HG03103 (cell line): ENCODE data around the gene CD48.

Experiments used
- ATAC-seq: cut with Tn5 transposase; IDR thresholded peaks from one replicate; pipeline ENCODE4 v1.9.1; 2021; ENCODE audit warnings: low read depth; ENCODE audit not compliant: unreplicated experiment

Gene CD48

DNA sequence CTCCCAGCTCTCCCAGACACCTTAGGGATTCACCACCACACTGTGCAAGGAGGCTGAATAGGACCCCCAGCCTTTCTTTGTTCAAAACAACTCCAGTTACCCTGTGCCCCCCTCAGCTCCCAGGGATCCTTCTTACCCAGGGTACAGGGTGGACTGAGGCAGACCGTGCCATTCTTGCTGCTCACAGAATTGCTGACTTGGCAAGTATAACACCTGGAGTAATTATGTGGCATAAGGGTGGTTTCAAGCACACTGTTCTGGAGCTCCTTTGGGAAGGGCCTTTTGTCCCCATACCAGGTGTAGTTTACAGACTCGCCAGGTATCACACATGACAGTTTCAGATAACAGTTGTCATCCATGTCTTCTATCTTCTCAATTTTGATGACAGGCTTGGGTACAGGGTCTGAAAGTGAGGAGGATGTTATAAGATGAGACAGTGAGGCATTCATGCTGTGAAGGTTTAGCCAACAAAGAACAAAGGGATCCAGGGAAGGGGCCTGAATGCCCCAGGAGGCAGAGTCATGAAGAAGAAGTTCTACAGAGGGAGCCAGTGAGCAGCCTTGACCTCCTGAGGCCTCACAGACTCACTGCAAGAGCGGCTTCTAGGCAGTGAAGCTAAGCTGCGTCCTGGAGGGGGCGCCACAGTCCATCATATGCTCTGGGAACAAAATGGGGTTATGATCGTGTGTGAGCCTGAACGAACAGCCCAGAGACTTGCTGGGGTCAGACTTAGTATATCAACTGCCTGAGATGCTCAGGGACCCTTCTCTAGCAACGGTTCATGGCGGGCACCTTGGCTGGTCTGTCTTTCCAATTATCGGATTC is 30.3 kb downstream of the CD48 start:
- peak; percentile 61 for ATAC-seq

DNA sequence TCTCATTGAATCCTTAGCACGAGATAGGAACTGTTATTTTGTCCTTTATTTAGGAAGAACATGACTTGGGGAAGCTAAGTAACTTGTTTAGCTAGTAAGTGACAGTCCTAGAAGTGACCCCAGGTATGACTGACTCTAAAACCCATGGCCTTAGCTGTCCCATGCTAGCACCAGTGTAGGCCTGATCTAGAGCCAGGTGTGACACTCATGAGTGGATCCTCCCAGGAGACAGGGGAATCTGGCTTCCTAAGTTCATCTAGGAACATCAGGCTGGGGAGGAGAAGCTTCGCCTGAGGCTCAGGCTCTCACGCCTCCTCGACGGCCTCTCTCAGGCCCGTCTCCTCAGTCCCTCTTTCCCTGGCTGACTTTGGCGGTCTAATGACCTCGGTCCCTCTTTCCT is 31.2 kb downstream of the CD48 start:
- no peak for ATAC-seq

DNA sequence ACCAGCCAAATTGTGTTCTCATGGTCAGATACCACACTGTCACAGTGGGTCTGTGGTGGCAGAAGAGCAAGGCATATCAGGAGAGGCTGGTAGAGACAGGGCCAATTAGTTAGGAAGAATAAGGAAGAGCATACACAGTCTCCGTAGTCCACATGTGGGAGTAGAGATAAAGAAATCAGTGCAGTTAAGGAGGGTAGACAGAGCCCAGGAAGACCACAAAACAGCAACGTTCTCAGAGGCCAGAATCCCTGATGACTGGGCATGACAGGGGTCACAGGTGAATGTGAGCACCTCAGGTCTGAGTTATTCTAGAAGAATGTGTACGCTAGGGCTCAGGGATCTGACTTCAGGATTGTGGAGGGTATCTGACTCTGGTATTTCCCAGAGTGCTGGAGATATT is 31.7 kb downstream of the CD48 start:
- ATAC-seq: no peak

DNA sequence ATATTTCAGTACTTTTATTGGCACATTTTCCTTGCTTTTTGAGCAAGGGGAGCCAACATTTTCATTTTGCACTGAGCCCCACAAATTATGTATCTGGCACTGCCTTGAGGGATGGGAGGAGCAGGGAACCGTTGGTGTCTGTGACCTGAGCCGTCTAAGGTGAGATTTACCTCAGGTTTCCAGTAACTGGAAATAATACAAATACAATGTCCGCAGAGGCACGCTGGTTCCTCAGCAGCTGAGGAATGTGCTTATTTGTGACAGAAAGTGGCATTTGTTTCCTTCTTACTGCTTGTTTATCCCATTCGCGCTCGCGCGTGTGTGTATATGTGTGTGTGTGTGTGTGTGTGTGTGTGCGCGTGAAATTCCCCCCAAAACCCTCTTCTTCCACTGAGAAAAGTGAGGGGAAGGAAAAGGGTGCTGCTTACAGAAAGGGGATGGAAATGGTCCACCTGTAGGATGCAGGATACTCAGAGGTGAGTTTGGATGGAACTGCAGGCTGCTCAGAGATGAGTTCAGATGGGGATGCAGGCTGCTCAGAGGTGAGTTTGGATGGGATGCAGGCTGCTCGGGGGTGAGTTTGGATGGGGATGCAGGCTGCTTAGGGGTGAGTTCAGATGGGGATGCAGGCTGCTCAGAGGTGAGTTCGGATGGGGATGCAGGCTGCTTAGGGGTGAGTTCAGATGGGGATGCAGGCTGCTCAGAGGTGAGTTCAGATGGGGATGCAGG is 34.6 kb downstream of the CD48 start:
- no peak for ATAC-seq

DNA sequence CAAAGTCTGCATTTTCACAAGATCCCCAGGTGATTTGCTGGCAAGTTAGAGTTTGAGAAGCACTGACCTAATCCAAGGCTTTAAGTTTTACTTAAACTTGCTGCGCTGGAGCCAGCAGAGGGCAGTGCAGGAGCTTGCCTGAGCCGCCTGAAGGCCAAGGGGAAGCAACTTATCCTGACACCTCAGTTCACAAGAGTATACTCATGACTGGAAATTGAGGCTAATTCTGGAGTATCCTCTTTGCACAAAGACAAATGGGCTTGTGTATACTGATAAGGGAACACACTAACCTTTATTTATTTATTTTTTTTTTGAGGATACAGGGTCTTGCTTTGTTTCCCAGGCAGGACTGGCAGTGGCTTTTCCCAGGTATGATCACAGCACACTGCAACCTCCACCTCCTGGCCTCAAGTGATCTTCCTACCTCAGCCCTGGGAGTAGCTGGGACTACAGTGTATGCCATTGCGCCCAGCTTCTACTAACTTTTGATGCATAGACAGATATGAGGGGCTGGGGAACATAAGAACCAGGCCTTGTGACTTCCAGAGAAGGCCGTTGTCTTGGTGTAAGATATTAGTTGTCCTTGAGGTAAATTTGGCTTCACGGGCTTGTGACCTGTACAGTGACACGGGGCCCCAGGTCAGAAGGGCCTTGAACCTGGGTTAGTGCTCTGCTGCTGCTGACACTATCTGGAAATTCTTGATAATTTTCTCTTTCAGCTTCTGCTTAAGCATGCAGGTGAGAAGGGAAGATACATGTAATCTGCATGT is 35.8 kb downstream of the CD48 start:
- ATAC-seq: no peak

DNA sequence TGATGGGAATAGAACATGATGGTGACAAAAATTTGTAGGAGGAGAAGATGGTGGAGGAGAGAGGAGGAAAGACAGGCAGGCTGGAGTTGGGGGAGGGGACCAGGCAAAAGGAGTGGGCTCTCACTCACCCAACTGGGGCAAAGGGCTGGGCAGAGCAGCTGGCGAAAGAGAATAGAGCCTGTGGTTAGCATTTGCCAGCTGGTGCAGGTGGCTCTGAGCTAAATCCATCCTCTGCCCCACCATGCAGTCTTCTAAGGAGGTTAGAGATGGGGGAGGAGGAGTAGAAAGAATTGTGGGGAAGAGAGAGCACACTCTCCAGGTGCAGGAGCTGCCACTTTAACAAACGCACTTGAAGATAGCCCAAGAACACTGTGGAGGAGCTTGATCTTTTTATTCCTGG is 37.2 kb downstream of the CD48 start:
- no peak for ATAC-seq

DNA sequence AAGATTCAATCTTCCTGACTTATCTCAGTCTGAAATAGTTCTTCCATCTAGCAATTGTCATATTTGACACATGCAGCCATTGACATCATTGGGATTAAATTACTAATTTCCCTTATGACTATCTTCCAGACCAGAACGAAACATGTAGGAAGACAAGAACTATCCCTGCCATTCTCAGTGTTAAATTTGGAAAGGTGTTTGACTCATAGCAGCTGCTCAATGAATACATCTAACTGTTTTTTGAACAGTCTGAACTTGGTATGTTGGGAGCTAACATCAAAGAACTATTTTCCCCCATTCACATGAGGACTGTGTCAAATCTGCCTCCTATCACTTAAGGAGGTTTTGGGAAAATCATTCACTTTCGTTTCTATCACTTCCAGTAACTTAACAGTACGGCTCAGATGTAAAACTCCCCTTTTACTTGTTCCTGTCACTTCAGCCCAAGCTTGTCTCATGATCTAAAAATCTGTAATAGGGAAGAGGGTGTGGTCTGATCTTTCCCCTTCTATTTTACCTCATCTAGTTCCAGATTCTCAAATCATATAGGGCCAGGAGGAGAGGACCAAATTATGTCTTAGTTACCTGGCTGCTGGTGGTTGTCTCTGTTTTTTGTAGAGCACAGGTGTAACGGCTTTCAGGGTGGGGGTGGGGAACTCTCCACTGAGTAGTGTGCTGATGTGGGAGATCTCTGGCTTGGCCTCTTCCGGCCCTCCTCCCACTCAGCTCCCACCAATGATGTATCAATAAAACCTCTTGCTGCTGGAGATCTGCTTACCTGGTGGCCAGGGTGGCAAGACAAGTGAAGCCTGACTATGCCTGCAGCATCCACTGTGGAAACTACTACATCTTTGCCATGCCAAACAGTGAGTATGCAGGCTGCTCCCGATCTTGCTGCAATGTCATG is 38.6 kb downstream of the CD48 start:
- ATAC-seq: no peak

DNA sequence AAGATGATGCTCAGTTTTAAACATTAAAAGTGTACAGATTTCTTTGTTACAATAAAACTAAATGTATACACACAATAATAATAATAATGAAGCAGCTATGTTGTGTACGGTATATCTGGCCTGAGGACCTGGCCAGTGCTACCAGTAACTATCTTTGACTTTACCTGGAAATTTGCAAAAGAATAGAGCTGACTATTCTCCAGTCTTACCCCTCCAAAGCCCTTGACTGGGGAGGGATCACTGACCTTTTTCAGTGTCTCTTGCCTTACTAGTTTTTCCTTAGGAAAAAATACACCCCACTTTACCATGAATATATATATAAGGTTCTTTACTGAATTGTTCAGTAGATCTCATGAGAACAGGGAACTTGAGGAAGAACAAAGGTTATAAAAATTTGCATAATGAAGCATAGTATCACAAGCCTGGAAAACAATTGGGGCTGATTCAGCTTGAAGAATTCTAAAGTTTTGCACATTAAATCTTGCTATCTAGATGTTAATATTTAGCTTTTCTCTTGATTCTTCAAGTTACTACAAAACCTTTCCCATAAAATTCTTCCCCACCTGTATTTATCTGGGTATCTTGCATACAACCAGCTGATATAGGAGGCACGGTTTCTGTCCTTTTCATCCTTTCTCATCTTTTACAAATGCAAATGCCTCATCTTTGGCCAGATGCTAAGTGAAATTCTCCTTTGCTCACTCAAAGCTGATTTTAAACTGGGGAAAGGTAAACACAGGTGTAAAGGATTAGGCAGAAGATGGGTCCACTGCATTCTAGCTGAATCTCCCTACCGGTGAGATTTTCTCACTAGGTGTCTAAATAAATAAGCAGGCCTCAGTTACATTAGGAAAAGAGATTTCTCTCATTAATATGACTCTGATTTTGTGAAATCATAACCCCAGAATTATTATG is 39.8 kb downstream of the CD48 start:
- ATAC-seq: no peak

DNA sequence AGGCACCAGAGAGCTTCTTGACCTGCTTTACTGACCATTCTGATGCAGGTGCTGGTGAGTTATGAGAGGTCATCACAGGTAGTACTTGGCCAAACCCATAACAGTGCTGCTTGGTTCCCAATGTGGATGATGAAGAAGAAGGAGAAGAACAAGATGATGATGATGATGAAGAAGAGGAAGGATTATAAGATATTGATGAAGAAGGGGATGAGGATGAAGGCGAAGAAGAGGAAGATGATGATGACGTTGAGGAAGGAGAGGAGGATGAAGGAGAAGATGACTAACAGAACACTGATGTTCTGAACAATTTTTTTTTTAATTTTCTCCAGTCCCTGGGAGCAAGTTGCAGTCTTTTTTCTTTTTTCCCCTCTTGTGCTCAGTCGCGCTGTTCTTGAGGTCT is 40.9 kb downstream of the CD48 start:
- ATAC-seq: no peak

DNA sequence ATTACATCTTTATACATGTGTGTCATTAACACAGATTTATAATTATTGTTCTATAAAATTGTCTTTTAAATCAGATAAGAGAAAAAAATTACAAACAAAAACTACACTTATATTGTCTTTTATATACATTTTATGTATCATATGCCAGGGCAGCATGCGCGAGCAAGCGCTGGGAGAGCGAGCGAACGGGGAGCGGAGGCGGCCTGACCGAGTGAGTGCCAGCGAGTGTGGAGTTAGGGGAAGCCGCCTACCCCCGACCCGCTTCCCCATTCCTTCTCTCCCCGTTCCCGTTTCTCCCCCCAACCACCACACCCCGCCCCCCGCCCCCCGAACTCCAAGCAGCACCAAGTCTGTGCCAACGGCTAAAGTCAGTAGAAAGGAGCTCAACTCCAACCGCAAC is 41.8 kb downstream of the CD48 start:
- ATAC-seq: no peak

DNA sequence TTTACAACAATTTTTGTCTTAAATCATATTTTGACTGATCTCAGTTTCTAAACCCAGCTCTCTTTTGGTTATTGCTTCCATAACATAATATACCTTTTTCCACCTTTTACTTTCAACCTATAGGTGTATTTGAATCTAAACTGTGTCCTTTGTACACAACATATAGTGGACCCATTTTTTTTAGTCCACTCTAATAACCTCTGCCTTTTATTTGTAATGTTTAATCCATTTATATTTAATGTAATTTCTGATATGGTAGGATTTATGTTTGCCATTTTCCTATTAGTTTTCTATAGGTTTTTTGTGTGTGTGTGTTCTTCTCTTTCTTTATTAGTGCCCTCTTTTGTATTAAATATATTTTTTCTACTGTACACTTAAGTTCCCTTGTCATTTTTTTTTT is 42.3 kb downstream of the CD48 start:
- no peak for ATAC-seq

DNA sequence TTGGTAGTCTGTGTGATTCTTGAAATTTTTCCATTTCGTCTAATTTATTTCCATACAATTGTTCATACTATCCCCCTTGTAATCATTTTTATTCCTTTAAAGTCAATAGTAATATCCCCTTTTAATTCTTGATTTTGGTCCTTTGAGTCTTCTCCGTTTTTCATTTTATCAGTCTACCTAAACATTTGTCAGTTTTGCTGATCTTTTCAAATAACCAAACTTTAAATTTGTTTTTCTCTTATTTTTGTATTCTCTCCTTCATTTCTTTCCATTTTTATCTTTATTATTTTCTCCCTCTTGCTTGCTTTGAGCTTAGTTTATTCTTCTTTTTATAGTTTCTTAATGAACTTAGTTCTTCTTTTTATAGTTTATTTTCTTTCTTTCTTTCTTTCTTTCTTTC is 43.7 kb downstream of the CD48 start:
- no peak for ATAC-seq

DNA sequence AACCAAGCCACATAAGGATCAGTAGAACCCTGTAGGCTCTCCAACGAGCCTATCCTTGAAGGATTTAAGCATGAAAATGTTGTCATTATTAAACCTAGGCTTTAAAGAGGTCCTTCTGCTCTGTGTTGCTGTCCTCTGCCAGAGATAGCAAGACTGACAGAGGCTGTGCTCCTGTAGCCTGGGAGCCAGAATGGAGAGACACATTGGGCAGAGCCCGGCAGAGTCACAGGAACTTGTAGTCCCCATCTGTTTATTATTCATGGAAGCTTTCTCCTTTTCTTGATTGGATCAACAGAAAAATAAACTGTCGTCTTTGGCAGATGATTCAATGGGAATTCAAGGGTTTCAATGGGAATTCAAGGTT is 45.6 kb downstream of the CD48 start:
- ATAC-seq: no peak

DNA sequence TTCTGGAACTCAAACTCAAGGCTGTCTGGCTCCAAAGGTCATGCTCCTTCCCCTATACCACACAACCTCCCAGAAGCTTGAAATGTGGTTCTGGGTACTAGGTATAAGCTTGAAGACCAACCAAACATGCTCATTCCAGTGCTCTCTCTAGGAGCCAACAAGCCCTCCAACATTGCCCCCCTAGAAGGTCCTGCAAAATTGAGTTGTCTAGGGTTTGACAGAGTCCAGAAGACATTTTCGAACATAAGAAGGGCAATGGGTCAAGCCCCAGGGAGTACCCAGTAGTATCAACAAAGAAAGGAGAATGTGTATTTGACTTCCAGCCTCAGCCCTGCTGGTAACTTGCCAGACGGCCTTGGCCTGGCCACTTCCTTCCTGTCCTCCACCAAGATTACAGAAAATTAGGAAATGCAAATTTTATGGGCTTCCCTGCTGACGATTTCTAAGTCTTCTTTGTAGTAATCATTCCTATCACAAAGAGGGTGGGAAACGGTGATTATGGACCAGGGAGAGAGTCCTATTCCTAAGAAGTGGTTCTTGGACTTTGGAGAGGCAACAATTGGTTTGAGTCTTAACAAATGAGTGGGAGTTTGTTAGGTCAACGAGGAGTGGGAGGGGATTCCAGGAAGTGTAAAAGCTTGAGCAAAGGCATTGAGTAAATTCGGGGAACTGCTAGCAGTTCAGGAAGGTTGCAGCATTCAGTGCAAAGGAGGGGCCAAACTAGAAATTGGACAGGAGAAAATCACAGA is 46.1 kb downstream of the CD48 start:
- ATAC-seq: no peak

DNA sequence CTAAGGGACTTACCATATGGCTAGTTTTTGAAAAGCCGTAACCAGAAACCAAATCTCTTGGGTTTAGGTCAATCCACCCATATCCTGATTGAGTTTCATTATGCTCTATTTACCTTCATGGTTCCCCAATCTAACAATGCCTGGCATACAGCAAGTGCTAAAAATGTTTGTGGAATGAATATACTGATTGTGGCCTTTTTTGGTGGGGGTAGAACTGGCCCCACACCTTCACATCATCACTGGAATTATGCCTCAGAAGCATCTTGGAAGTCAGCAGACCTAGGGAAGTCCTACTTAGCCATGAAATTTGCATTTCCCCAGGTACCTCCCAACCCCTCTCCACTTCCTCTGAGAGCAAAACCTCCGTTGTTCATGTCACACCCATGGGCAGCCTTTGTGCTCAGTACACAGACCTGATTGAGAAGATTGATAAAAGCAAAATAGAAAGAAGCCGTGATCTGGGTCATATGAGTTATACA is 47.0 kb downstream of the CD48 start:
- ATAC-seq: peak; percentile 73

DNA sequence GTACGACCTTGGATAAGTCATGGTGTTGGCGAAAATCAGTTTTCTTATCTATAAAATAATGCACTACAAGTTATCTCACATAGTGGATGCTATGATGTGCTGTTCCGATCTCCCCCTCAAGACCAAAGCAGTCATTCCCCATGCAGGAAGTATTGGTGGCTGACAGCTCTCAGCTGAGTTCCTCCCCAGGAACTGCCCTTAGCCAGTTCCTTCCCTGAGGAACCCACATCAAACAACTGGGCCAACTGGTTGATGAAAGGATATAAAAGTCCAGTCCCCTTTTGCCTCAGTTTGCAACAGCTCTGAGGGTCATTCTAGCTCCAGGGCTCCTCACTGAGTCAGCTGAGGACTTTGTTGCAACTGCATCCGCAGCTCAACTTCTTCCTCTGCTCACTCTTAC is 48.7 kb downstream of the CD48 start:
- no peak for ATAC-seq

DNA sequence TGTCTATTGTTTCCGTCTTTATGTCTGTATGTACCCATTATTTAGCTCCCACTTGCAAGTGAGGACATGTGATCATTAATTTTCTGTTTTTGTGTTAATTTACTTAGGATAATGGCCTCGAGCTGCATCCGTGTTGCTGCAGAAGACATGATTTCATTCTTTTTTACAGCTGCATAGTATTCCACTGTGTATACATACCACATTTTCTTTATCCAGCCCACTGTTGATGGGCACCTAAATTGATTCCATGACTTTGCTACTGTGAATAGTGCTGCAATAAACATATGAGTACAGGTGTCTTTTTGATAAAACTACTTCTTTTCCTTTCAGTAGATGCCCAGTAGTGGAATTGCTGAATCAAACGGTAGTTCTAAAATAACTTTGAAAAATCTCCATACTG is 52.1 kb downstream of the CD48 start:
- ATAC-seq: no peak

DNA sequence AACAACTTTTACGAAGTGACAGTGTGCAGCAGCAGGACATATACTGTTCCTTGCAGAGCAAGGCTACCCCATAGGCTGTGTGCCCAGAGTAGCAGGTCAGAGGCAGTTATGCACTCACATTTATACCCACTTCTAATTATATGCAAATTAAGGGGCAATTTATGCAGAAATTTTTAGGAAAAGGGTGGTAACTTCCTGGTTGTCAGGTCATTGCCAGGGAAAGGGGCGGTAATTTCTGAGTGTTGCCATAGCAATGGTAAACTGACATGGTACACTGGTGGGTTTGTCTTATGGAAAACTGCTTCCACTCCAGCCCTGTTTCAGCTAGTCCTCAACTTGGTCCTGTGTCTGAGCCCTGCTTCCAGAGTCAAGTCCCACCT is 52.8 kb downstream of the CD48 start:
- no peak for ATAC-seq
